Activated T-cell treated with anti-CD3 and anti-CD28 coated beads, Interleukin-2, amount 50 U/mL, for 4 hours (primary cell): Measurements from ENCODE around the gene ORM1. TPM values are rescaled to one million over a fixed set of nuclear protein-coding genes. Genes with fewer than 3 reads are reported as not detected.

Experiments
- ATAC-seq, 2 donors: fragments of 200-7000 bp; cut with Tn5 transposase; one replicate each; pipeline ENCODE4 v1.10.0; 2021
- DNase-seq: peaks from one replicate; pipeline ENCODE4 v3.0.0-alpha.2; 2020
- H3K27me3 Mint-ChIP-seq: one replicate; pipeline ENCODE4 v1.8.0; 2021; ENCODE audit warnings: low read depth, mixed read lengths
- H3K36me3 Mint-ChIP-seq: one replicate; pipeline ENCODE4 v1.8.0; 2022; ENCODE audit warnings: mixed read lengths; ENCODE audit not compliant: insufficient read depth
- H3K4me1 Mint-ChIP-seq: one replicate; pipeline ENCODE4 v1.8.0; 2021; ENCODE audit warnings: low read depth, mixed read lengths
- H3K4me3 Mint-ChIP-seq: one replicate; pipeline ENCODE4 v1.8.0; 2021; ENCODE audit warnings: mild to moderate bottlenecking, moderate library complexity, mixed read lengths
- H3K9me3 Mint-ChIP-seq: one replicate; pipeline ENCODE4 v1.8.0; 2021; ENCODE audit warnings: mixed read lengths
- total RNA-seq, 3 donors: library from RNA; stranded (reverse); gene quantifications; one replicate each; pipeline ENCODE4 v1.2.1, GENCODE V29; 2021

ORM1 gene
- total RNA-seq, 3 donors from 2014 or later = 2.4 to 4.5 (median 3.5) TPM

DNA sequence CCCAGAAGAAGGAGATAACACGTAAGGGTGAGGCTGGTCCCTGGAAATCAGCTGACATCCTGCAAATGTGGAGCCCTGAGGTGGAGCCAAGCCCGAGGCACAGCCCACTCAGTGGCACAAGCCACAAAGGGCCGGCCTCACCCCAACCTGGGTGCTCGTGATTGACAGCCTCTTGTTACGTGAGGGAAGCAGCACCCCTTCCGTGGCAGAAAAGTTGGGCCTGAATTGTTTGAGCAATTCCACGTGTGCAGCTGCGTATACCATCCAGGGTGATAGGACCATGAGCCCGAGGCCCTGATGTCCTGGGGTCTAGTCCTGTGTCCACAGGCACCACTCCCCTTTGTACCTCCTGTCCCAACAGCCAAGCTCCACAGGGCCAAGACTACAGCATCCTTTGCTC, 11.6 kb downstream of the ORM1 start:
- ATAC-seq (no peak), DNase-seq (no peak)
- H3K36me3 Mint-ChIP-seq = peaks cover 32% of the 10 kb centered on the region
- no peaks in the 10 kb centered on the region for H3K9me3 Mint-ChIP-seq
- H3K4me3 Mint-ChIP-seq = no peak overlapping the region
- H3K4me1 Mint-ChIP-seq = peaks cover 14% of the 10 kb centered on the region
- no peaks in the 10 kb centered on the region for H3K27me3 Mint-ChIP-seq

DNA sequence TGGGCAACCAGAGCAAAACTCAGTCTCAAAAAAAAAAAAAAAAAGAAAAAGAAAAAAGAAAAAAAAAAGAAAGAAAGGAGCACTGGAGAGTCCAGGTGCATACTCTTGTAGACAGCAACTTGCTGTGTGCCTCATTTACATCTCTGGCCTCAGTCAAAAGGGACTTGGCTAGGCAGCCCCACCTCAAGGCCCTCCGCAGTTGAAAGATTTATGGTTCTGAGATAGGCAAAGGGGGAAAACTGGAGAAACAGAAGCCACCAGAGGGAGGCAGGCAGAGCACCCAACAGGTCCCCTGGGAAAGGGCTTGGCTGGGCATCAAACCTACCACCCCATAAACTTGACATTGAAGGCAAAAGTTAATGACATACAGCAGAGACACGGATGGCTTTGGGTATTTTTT, 12.8 kb downstream of the ORM1 start:
- Mint-ChIP-seq H3K36me3 (peaks cover 40% of the 10 kb centered on the region), H3K9me3 (no peaks in the 10 kb centered on the region), H3K4me1 (peaks cover 14% of the 10 kb centered on the region), H3K27me3 (no peaks in the 10 kb centered on the region), H3K4me3 (no peak overlapping the region)
- ATAC-seq (no peak), DNase-seq (no peak)

DNA sequence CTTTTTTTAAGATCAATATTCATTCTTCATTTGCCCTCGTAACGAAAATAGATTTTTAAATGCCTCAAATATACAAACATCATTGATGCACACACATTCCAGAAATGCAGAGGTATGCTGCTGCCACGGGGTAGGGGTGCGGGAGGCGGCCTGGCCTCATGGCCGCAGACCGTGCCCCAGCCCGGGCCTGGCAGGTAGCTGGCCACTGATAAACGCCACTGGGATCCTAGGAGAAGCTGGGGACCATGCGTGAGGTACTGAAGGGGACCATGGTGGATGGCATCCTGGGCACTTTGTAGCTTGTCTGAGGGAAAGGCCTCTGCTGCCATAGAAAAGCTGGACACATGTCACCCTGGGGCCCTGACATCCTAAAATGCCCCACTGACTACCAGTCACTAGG, 13.3 kb downstream of the ORM1 start:
- H3K36me3 Mint-ChIP-seq = peaks cover 40% of the 10 kb centered on the region
- peaks cover 14% of the 10 kb centered on the region for H3K4me1 Mint-ChIP-seq
- no peaks in the 10 kb centered on the region for H3K9me3 Mint-ChIP-seq
- H3K27me3 Mint-ChIP-seq = no peaks in the 10 kb centered on the region
- DNase-seq (no peak), ATAC-seq (no peak)
- no peak overlapping the region for H3K4me3 Mint-ChIP-seq

DNA sequence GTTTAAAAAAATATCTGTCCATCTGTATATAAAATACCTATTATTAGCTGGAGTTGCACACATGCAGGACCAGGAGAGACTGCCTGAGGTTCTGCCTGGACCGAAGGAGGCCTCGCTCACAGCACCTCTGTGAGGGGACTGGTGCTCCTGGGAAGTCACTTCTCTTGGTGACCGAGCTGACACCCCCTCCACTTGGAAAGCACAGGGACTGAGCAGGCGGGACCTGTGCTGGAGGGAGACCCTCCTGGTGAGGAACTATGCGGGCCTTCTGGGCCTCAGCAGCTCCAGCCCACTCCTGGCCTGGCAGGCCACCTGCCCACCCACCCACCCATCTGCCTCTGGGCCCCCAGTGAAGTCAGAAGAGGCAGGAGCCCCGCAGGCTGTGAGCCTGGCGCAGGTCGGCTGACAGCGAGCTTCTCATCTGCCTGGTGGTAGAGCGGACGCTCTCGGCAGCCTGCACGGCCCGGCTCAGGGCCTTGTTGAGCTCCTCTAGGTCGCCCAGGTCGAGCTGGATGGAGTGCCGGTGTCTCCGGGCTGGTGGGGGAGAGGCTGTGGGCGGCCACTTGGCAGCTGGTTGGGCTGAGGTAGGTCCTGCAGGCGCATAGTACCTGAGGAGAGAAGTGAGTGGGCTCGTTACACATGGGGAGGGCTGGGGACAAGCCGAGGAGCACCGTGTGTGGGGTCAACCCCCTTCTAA, 13.9 kb downstream of the ORM1 start:
- Mint-ChIP-seq H3K27me3 (no peaks in the 10 kb centered on the region), H3K36me3 (peaks cover 44% of the 10 kb centered on the region), H3K9me3 (no peaks in the 10 kb centered on the region), H3K4me3 (no peak overlapping the region), H3K4me1 (peaks cover 14% of the 10 kb centered on the region)
- no peak for ATAC-seq
- DNase-seq = no peak

DNA sequence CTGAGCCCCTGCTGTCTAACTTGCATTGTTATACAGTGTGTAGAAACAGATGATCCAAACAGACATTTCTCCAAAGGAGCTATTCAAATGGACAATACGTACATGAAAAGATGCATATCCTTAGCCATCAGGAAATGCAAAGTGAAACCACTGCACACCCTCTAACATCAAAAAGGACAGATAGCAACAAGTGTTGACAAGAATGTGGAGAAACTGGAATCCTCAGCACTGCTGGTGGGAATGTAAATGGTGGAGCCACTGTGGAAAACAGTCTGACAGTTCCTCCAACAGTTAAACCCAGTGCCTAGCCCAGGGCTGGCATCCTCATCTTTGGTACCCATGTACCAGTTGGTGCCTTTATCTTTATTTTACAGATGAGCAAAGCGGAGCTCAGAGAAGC, 15.3 kb downstream of the ORM1 start:
- H3K4me3 Mint-ChIP-seq = no peak overlapping the region
- no peaks in the 10 kb centered on the region for H3K27me3 Mint-ChIP-seq
- DNase-seq (no peak), ATAC-seq (no peak)
- peaks cover 52% of the 10 kb centered on the region for H3K36me3 Mint-ChIP-seq
- H3K9me3 Mint-ChIP-seq = no peaks in the 10 kb centered on the region
- peaks cover 10% of the 10 kb centered on the region for H3K4me1 Mint-ChIP-seq

DNA sequence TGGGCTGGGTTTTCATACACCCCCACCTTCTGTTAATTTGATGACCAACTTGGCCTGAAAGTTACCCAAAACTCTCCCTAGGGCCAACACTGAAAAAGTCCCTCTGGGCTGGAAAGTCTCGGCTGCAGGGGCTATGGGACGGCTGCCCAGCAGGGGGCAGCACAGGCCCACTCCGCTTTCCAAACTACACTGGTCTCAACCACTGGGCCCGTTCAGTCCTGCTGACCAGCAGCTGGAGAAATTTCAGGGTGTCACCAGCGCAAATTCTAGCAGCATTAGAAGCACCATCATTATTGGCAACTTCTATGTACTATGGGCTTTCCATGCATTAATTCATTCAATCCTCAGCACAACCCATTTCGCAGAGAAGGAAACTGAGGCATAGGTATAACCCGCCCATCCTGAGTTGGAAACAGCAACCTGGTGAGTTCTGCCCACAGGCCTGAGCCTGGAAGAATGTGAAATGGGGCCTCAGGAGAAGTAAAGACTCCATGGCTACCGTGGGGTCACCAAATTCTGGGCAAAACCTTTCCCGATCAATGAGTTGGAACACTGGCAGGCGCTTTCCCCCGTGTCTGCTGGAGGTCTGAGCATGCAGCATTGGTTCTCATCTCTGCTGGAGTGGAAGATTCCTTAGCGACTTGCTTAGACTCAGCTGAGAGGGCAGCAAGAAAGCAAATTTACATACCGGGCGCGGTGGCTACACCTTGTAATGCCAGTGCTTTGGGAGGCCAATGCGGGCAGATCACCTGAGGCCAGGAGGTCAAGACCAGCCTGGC, 16.4 kb downstream of the ORM1 start:
- peaks cover 10% of the 10 kb centered on the region for H3K4me1 Mint-ChIP-seq
- ATAC-seq (peak; percentile 74 to 81), DNase-seq (peak; percentile 52)
- H3K9me3 Mint-ChIP-seq = no peaks in the 10 kb centered on the region
- H3K27me3 Mint-ChIP-seq = no peaks in the 10 kb centered on the region
- H3K4me3 Mint-ChIP-seq = no peak overlapping the region
- peaks cover 56% of the 10 kb centered on the region for H3K36me3 Mint-ChIP-seq

DNA sequence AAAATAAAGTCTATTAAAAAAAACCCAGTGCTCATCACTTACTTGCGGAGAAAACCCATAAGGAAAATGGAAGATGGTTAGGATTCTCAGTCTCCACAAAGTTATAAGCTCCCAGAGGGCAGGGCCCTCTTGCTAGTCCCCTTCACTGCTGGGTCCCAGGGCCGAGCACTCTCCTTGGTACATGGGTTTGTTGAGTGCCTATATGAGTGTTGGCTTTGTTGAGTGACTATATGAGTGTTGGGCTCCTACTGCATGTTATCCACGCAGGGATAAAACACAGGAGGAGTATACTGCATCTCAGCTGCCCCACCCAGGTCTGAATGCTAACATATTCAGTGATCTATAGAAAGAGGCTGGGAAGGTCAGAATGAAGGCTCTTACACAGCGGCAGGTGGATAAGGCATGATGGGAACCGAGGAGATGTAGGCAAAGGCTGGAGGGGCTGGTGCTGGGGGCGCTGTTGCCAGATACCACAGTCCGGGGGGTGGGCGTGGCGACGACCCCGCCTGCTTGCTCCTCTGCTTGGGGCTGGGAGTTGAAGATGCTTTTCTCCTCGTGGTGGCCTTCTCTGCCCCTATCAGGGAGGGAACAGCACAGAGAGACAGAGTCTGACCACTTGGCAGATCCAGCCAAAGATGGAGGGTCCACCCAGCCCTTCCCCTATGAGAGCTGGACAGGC, 18.4 kb downstream of the ORM1 start:
- Mint-ChIP-seq H3K4me1 (peaks cover 11% of the 10 kb centered on the region), H3K4me3 (no peak overlapping the region), H3K36me3 (peaks cover 51% of the 10 kb centered on the region), H3K9me3 (no peaks in the 10 kb centered on the region), H3K27me3 (no peaks in the 10 kb centered on the region)
- ATAC-seq = no peak
- DNase-seq = no peak

DNA sequence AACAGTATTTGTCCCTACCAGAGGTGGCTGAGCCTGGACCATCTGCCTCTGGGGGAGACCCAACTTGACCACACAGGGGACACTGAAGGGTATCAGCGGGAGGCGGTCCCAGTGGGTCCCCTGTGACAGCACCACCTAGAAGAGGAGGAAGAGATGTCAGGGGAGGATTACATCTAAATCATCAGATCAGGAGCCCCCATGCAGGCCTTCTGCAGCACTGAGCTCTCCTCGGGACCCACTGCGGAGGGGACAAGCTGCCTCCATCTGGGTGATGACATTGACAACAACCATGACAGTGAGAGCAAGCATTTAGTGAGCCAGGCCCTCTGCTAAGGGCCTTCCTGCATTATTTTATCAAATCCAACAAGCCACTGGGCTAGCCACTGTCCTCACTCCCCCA, 19.1 kb downstream of the ORM1 start:
- peaks cover 49% of the 10 kb centered on the region for H3K36me3 Mint-ChIP-seq
- DNase-seq = no peak
- no peaks in the 10 kb centered on the region for H3K27me3 Mint-ChIP-seq
- no peak overlapping the region for H3K4me3 Mint-ChIP-seq
- no peak for ATAC-seq
- H3K4me1 Mint-ChIP-seq = peaks cover 11% of the 10 kb centered on the region
- H3K9me3 Mint-ChIP-seq = no peaks in the 10 kb centered on the region

DNA sequence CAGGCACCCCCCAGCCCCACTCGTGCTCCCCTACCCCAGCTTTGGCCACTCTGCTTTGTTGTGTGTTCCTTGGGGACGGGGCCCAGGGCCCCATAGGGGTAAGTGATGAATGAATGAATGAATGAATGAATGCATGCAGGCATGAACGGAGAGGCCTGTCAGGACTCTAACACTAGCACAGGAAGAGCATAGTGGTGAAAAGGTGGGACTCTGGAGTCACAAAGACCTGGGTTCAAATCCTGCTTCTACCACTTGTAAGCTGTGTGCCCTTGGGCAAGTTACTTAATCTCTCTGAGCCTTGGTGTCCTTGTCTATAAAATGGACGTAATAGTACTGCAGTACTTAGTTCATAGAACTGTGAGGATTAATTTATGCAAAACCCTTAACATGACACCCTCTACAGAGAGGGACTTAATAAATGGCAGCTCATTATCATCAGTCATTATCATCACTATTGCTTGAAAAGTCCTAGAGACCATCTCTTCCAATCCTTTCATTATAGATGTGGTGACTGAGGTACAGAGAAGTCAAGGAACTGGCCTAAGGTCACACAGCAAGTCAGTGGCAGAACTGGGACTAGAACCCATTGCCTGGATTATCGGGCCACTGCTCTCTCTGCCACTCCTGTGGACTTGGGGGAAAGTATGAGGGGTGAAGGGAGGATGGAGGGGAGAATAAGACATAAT, 20.0 kb downstream of the ORM1 start:
- Mint-ChIP-seq H3K27me3 (no peaks in the 10 kb centered on the region), H3K9me3 (no peaks in the 10 kb centered on the region), H3K4me3 (no peak overlapping the region), H3K4me1 (peaks cover 12% of the 10 kb centered on the region), H3K36me3 (peaks cover 47% of the 10 kb centered on the region)
- no peak for ATAC-seq
- DNase-seq = no peak

DNA sequence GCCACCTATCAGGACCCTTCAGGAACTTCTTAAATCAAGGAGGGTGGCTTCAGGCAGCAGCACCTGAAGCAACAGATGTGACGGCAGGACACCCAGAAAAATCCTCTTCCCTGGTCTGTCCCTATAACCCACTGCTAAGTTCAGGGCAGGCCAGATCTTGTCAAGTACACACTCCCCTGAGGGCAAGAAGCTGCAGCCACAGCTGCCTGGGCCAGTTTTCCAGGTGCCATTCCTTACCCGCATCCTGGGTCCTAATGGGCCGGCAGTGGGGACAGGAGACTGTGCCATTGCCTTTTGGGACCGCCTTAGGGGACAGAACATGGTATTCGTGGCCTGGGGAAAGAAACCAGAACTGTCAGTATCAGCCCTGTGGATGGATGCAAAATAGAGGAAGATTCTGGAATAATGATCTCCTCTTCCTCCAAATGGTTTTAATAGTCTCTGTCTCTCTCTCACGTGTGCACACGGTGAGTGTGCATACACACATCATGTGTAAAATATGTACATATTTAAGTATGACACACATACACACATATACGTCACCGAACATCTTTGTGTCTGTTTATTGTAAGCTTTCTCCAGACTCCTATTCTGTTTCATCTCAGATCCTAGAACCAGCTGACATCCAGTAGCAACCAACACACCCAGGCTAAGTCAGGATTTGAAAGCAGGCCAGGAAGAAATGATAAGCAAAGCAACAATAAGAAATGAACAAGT, 20.7 kb downstream of the ORM1 start:
- Mint-ChIP-seq H3K9me3 (no peaks in the 10 kb centered on the region), H3K4me1 (peaks cover 20% of the 10 kb centered on the region), H3K4me3 (no peak overlapping the region), H3K27me3 (no peaks in the 10 kb centered on the region), H3K36me3 (peaks cover 51% of the 10 kb centered on the region)
- ATAC-seq (no peak), DNase-seq (no peak)

DNA sequence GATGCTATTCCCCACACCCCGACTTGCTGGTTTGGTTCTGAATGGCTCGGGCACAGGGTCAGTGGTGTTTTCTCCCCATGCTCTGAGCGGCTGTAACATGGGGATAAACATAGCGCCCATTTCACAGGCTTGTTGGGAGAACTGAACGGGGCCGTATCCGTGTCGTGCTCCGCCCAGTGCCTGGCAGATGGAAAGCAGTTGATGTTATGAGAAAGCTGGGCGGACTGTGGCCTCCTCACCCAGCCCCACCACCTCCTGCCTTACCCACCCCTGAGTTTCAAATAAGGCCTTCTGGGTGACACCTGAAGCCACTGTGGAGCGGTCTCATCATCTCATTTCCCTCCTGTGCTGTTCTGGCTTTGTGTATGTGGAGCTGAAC, 21.3 kb downstream of the ORM1 start:
- ATAC-seq = no peak
- Mint-ChIP-seq H3K4me3 (no peak overlapping the region), H3K4me1 (peaks cover 20% of the 10 kb centered on the region), H3K27me3 (no peaks in the 10 kb centered on the region), H3K9me3 (no peaks in the 10 kb centered on the region), H3K36me3 (peaks cover 50% of the 10 kb centered on the region)
- no peak for DNase-seq

DNA sequence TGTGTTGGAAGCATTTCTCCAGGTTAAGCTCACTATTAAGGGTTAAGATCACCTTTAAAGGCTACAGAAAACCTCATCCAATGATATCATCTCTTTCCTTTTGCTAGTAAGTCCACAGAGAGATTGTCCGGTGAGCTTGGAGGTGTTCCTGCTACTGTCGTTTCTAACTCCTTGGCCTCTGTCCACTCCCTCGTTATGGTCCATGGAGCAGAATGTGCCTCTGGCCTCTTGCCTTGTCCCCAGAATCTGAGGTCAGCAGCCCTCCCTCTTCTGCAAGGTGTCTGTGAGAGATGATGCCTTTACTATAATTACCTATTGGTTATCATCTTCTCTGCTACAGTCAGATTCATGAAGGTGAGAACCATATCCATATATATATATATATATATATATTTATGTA, 21.8 kb downstream of the ORM1 start:
- no peak for ATAC-seq
- DNase-seq = no peak
- Mint-ChIP-seq H3K9me3 (no peaks in the 10 kb centered on the region), H3K36me3 (peaks cover 51% of the 10 kb centered on the region), H3K4me1 (peaks cover 25% of the 10 kb centered on the region), H3K27me3 (no peaks in the 10 kb centered on the region), H3K4me3 (no peak overlapping the region)

DNA sequence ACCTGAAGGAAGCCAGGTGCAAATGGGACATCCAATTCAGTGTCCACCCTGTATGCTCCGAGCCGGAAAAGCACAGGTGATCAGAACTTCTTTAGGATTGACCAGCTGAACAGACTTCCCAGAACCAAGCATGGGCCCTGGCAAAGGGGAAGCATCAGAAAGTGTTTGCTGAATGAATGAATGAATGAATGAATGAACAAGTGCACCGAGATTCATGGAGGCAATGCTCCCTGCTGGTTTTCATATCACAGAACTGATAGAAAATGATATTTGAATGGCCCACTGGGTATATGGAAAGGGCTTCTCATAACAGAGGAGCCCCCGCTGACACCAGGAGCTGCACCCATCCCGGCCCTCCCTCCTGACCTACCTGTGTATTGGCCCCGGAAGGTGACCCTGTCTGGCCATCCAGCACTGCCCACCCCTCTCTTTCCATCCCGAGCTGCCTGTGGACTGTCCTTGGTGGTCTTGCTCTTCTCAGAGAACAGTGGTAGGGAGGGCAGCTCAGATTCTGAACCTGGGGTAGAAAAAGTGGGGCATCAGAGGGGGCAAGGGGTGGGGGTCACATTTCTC, 22.7 kb downstream of the ORM1 start:
- ATAC-seq (no peak), DNase-seq (no peak)
- H3K4me1 Mint-ChIP-seq = peaks cover 34% of the 10 kb centered on the region
- no peak overlapping the region for H3K4me3 Mint-ChIP-seq
- peaks cover 54% of the 10 kb centered on the region for H3K36me3 Mint-ChIP-seq
- no peaks in the 10 kb centered on the region for H3K9me3 Mint-ChIP-seq
- H3K27me3 Mint-ChIP-seq = no peaks in the 10 kb centered on the region

DNA sequence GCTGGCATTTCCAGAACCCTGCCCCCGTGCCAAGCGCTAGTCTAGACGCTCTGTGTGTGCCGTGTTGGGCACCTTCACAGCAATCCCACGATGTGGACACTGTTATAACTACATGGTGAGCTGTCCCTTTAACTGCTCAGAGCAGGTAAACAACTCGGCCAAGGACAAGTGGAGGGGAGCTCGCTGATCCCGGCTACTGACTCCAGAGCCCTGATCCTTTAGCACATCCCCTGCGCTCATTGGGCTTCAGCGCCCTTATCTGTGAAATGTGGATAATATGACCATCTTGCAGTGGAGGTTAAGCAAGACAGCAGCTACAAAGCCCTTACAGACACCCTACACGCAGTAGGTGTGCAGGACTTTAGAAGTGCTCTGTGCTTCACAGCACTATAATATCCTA, 23.2 kb downstream of the ORM1 start:
- H3K9me3 Mint-ChIP-seq = no peaks in the 10 kb centered on the region
- H3K4me3 Mint-ChIP-seq = no peak overlapping the region
- peaks cover 40% of the 10 kb centered on the region for H3K4me1 Mint-ChIP-seq
- H3K27me3 Mint-ChIP-seq = no peaks in the 10 kb centered on the region
- ATAC-seq = no peak
- no peak for DNase-seq
- H3K36me3 Mint-ChIP-seq = peaks cover 54% of the 10 kb centered on the region
